A375 (cell line): ENCODE data around the gene COPZ2. TPM values are rescaled to one million over a fixed set of nuclear protein-coding genes. Genes with fewer than 3 reads are reported as not detected.

Source experiments
- small RNA-seq: library from RNA; depleted of rRNA; stranded (forward); fragments of <200 nt; gene quantifications from one replicate; pipeline ENCODE3, GENCODE V24; 2014
- total RNA-seq: library from RNA; depleted of rRNA; stranded (reverse); fragments of >200 nt; shearing (Covaris generic); gene quantifications from 2 replicates; pipeline ENCODE4 v1.2.3, GENCODE V29; 2014; rRNA removed

The COPZ2 gene, protein sequence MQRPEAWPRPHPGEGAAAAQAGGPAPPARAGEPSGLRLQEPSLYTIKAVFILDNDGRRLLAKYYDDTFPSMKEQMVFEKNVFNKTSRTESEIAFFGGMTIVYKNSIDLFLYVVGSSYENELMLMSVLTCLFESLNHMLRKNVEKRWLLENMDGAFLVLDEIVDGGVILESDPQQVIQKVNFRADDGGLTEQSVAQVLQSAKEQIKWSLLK
- total RNA-seq = 24.2 and 30.2 TPM in 2 replicates

DNA sequence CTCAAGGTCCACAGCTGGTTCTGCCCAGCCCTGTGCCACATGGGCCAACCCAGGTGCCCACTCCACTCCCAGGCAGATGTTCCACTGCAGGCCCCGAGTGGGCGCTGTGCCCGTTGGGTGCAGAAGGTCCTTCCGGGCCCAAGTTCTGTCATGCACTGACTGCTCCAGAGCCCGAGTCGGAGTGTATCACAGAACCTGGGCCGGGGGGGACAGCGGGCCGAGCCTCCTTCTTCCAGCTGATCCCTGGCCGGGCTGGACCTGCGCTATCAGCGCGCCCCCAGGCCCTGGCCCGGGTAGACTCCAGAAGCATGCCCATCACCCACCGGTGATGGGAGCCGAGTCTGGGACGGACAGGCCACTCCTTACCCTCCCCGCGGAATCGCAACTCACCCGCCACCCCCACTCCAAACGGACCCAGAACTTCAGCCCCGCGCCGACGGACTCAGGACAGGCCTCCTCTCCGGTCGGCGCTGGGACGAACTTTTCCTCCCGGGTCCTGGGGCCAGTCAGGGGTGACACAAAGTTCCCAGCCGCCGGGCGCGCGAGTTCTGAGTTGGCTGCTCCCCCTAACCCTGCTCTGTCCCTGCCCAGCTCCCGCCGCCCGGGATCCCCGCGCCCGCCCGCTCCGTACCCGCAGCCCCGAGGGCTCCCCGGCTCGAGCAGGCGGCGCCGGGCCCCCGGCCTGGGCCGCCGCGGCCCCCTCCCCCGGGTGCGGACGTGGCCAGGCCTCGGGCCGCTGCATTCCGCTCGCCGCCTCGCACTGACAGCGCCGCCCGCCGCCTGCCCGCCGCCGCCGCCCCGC is at the start of gene COPZ2:
TSS of gene COPZ2 (minus strand) at position 762 of the 802 bp plus-strand sequence. CDS start at position 742, 20 bp downstream.

GRCh38 chr17:48047741-48048383 is 10.3 kb upstream of the COPZ2 start, which contains the start of gene NFE2L1:
Gene NFE2L1, plus strand, starts transcription at chr17:48048359. Its CDS starts 2,760 bp downstream, at chr17:48051119.

Small RNA genes within 50 kb of the gene (small RNA-seq; reads per million reads assigned to genes)
- not detected for gene AC004477.2
- 1.4 reads per million, percentile 65 among the genes with 10 or more reads in this experiment for gene MIR152

Other genes starting within 250 kb of the COPZ2 start
- 8.3 and 11.6 TPM in 2 replicates for gene OSBPL7, start 216.0 kb downstream of the COPZ2 start, total RNA-seq
- 49.2 and 50.4 TPM in 2 replicates for gene MRPL10, start 206.3 kb downstream of the COPZ2 start, total RNA-seq
- 0.32 and 0.98 TPM in 2 replicates for gene LRRC46, start 206.1 kb downstream of the COPZ2 start, total RNA-seq
- gene SCRN2, start 196.5 kb downstream of the COPZ2 start, total RNA-seq = 33.2 and 39.8 TPM in 2 replicates
- 0.21 TPM in 1 of 2 replicates, not detected in the other for gene SP6, start 186.6 kb downstream of the COPZ2 start, total RNA-seq
- gene SP2, start 141.6 kb downstream of the COPZ2 start, total RNA-seq = 4.0 and 5.4 TPM in 2 replicates
- 25.3 and 32.4 TPM in 2 replicates for gene PNPO, start 96.2 kb downstream of the COPZ2 start, total RNA-seq
- gene PRR15L, start 79.9 kb downstream of the COPZ2 start, total RNA-seq = not detected in 2 replicates
- gene CDK5RAP3, start 66.7 kb downstream of the COPZ2 start, total RNA-seq = 127 TPM in 2 replicates
- 70.7 and 79.1 TPM in 2 replicates for gene NFE2L1, start 10.6 kb upstream of the COPZ2 start, total RNA-seq
- gene CBX1, start 63.7 kb upstream of the COPZ2 start, total RNA-seq = 48.1 and 48.6 TPM in 2 replicates
- gene SNX11, start 70.0 kb upstream of the COPZ2 start, total RNA-seq = 14.0 and 14.2 TPM in 2 replicates